ENCODE results near the gene KCNN1. TPM values are rescaled to one million over a fixed set of nuclear protein-coding genes. Genes with fewer than 3 reads are reported as not detected.

The KCNN1 gene
- total RNA-seq, 2 donors from 2014 or later: not detected

GRCh38 chr19:18010149-18010548, 43.2 kb downstream of the KCNN1 start:
- no peaks in the 10 kb centered on the region for H3K9me3 ChIP-seq
- 92% methylated on average over 11 of the region's 11 CpGs; no CpG with 5 or more reads in 1 of the 2 donors for WGBS, 2 donors
- TF ChIP-seq POLR2A (IDR thresholded peaks at IDR 0.05) (no peak), CTCF (IDR thresholded peaks at IDR 0.05) (no peak)
- no peak overlapping the region for H3K4me3 ChIP-seq
- H3K27me3 ChIP-seq: no peaks in the 10 kb centered on the region
- H3K27ac ChIP-seq: no peak overlapping the region
- H3K4me1 ChIP-seq: peaks cover 34% of the 10 kb centered on the region
- H3K36me3 ChIP-seq (replicated peaks in 1 of 2; ENCODE audit: insufficient read depth in 1 of 2, low read depth in 2 of 2): peaks cover 7 to 8% of the 10 kb centered on the region in 2 donors
- DNase-seq (no peak), ATAC-seq (no peak)
- intact Hi-C loops (cut with DNase I): no loop called here

- Histone ChIP-seq H3K4me3 (no peak overlapping the region), H3K36me3 (replicated peaks in 1 of 2; ENCODE audit: insufficient read depth in 1 of 2, low read depth in 2 of 2) (peaks cover 7 to 8% of the 10 kb centered on the region in 2 donors)
These were observed 46.6 kb downstream of the KCNN1 start for GRCh38 chr19:18013210-18014111.

GRCh38 chr19:18014197-18014596, 47.3 kb downstream of the KCNN1 start:
- Histone ChIP-seq H3K4me1 (peaks cover 20% of the 10 kb centered on the region), H3K27me3 (no peaks in the 10 kb centered on the region), H3K9me3 (no peaks in the 10 kb centered on the region), H3K27ac (peak overlapping the region in 3 of 4 donors; percentile 51 to 68 (median 61)), H3K36me3 (replicated peaks in 1 of 2; ENCODE audit: insufficient read depth in 1 of 2, low read depth in 2 of 2) (peaks cover 7 to 8% of the 10 kb centered on the region in 2 donors), H3K4me3 (no peak overlapping the region)
- ATAC-seq: no peak
- intact Hi-C loops (cut with DNase I): no loop called here
- no peak for TF ChIP-seq CTCF (IDR thresholded peaks at IDR 0.05)
- TF ChIP-seq POLR2A (IDR thresholded peaks at IDR 0.05): no peak
- 76 to 91% methylated on average over 6 of the region's 6 CpGs for WGBS, 2 donors
- DNase-seq: no peak

More at GRCh38 chr19:18013210-18014111, 46.6 kb downstream of the KCNN1 start:
- intact Hi-C loops (cut with DNase I): no loop called here
- DNase-seq (peak in 1 of 4 donors; percentile 57), ATAC-seq (peak; percentile 33)
- TF ChIP-seq POLR2A (IDR thresholded peaks at IDR 0.05): no peak
- TF ChIP-seq CTCF (IDR thresholded peaks at IDR 0.05): no peak
- 65 to 69% methylated on average over 13 to 17 of the region's 17 CpGs for WGBS, 2 donors
- Histone ChIP-seq H3K9me3 (no peaks in the 10 kb centered on the region), H3K27ac (peak overlapping the region in 3 of 4 donors; percentile 51 to 68 (median 61)), H3K4me1 (peaks cover 26% of the 10 kb centered on the region), H3K27me3 (no peaks in the 10 kb centered on the region)

GRCh38 chr19:18016209-18016910, 49.5 kb downstream of the KCNN1 start:
- Histone ChIP-seq H3K36me3 (replicated peaks in 1 of 2; ENCODE audit: insufficient read depth in 1 of 2, low read depth in 2 of 2) (peaks cover 0 to 8% of the 10 kb centered on the region in 2 donors), H3K27me3 (no peaks in the 10 kb centered on the region), H3K4me1 (peaks cover 38% of the 10 kb centered on the region), H3K9me3 (no peaks in the 10 kb centered on the region), H3K27ac (peak overlapping the region in 2 of 4 donors; percentile 55 to 69), H3K4me3 (no peak overlapping the region)
- DNase-seq (no peak), ATAC-seq (no peak)
- intact Hi-C loops (cut with DNase I): no loop called here
- WGBS, 2 donors: 86 to 87% methylated on average over 13 to 14 of the region's 14 CpGs
- no peak for TF ChIP-seq CTCF (IDR thresholded peaks at IDR 0.05)
- TF ChIP-seq POLR2A (IDR thresholded peaks at IDR 0.05): no peak
